Uterus (tissue), 4 donors: ENCODE results near the gene DAB2IP. TPM values are rescaled to one million over a fixed set of nuclear protein-coding genes. Genes with fewer than 3 reads are reported as not detected.

Source experiments
- DNase-seq, 2 donors: peaks; one replicate each; pipeline ENCODE4 v3.0.0-alpha.2; 2019 to 2020
- H3K27ac ChIP-seq, 2 donors: fragments of 200-600 bp; sonication (generic); 1 replicate in 1 of 2; 2 replicates in 1 of 2; pipeline ENCODE4 v1.5.1; 2016 to 2018
- H3K27me3 ChIP-seq, 2 donors: fragments of 200-600 bp; sonication (generic); one replicate each; pipeline ENCODE4 v1.5.1; 2018 to 2019; ENCODE audit warnings: control low read depth in 1 of 2
- H3K36me3 ChIP-seq, 2 donors: fragments of 200-600 bp; sonication (generic); one replicate each; pipeline ENCODE4 v1.5.1; 2019; ENCODE audit warnings: control low read depth in 1 of 2
- H3K4me1 ChIP-seq, 2 donors: fragments of 200-600 bp; sonication (generic); one replicate each; pipeline ENCODE4 v1.5.1; 2018 to 2019; ENCODE audit warnings: control low read depth in 1 of 2
- H3K4me3 ChIP-seq, 2 donors: fragments of 200-600 bp; sonication (generic); 1 replicate in 1 of 2; 2 replicates in 1 of 2; pipeline ENCODE4 v1.5.1; 2018 to 2019; ENCODE audit warnings: mild to moderate bottlenecking in 1 of 2
- H3K9me3 ChIP-seq, 2 donors: fragments of 200-600 bp; sonication (generic); one replicate each; pipeline ENCODE4 v1.5.1; 2019; ENCODE audit warnings: control low read depth in 1 of 2
- POLR2A ChIP-seq, 2 donors: fragments of 450-650 bp; IDR thresholded peaks; one replicate each; pipeline ENCODE4 v1.6.1; 2016; ENCODE audit warnings: antibody characterized with exemption in 2 of 2, mild to moderate bottlenecking in 1 of 2, moderate library complexity in 1 of 2
- intact Hi-C: fragments of 100-400 bp; cut with DNase I; formaldehyde crosslinking; loops from one replicate; pipeline ENCODE4 v1.15.1; 2023; ENCODE audit warnings: low total_unique reads
- total RNA-seq, 4 donors: library from RNA; depleted of rRNA in 3 of 4; stranded (reverse); fragments of >200 nt in 3 of 4; gene quantifications; one replicate each; pipeline versions ENCODE4 v1.1.0 to v1.2.4, GENCODE V29; 2014 to 2023
- TF ChIP-seq, protein P1 (sequence below), 4 experiments: fragments of 200-600 bp in 2 of 4; fragments of 450-650 bp in 2 of 4; sonication (generic) in 2 of 4; IDR thresholded peaks; one replicate each; pipeline ENCODE4 v1.5.1; 2016 to 2019; ENCODE audit warnings: antibody characterized with exemption in 4 of 4, mild to moderate bottlenecking in 2 of 4, moderate library complexity in 1 of 4
- donor health status: DM: yes; HTN: yes; CAD: no.

DAB2IP gene
- total RNA-seq, 4 donors from 2014 or later: 22.0 to 139 (median 31.6) TPM

DNA sequence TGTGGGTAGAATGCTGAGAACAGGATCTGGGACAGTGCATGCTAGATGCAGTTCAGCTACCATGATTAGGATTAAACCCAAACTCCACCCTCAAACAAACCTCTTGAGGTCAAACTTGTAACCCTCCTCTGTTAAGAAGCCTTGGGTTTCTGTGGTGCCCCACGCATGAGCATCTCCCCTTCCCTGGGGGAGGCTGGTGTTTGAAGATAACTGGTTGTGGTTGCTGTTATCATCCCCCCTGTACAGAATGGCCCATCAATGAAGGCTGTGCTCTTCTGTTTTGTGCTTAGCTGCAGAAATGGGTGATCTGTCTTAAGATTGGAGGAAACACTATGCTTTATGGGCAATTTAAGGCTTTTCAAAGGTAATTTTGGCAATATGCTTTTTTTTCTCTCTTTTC, 4.4 kb upstream of the DAB2IP start:
- intact Hi-C loops: no loop called here
- Histone ChIP-seq H3K4me3 (no peak overlapping the region), H3K27me3 (no peaks in the 10 kb centered on the region), H3K4me1 (peaks cover 0 to 5% of the 10 kb centered on the region in 2 donors), H3K27ac (peak overlapping the region in 1 of 2 donors; percentile 32), H3K36me3 (no peaks in the 10 kb centered on the region), H3K9me3 (no peaks in the 10 kb centered on the region)
- DNase-seq: no peak
- no peak for TF ChIP-seq POLR2A (IDR thresholded peaks at IDR 0.05)
- TF ChIP-seq, protein P1, sequence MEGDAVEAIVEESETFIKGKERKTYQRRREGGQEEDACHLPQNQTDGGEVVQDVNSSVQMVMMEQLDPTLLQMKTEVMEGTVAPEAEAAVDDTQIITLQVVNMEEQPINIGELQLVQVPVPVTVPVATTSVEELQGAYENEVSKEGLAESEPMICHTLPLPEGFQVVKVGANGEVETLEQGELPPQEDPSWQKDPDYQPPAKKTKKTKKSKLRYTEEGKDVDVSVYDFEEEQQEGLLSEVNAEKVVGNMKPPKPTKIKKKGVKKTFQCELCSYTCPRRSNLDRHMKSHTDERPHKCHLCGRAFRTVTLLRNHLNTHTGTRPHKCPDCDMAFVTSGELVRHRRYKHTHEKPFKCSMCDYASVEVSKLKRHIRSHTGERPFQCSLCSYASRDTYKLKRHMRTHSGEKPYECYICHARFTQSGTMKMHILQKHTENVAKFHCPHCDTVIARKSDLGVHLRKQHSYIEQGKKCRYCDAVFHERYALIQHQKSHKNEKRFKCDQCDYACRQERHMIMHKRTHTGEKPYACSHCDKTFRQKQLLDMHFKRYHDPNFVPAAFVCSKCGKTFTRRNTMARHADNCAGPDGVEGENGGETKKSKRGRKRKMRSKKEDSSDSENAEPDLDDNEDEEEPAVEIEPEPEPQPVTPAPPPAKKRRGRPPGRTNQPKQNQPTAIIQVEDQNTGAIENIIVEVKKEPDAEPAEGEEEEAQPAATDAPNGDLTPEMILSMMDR (IDR thresholded peaks at IDR 0.05): no peak

DNA sequence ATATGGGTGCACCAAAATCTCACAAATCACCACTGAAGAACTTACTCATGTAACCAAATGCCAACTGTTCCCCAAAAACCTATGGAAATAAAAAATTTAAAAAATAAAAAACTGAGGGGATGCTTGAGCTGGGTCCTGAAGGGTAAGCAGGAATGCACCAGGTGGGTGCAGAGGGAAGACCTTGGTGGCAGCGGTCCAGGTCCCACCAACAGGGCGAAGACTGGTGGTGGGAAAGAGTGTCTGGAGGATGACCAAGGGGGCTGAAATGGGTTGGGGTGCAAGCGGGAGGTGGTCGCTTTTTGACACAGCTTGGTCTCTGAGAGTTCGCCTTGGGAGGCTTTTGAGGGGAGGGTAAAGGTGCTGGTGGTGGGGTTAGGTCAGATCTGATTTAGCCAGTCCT, 3.3 kb upstream of the DAB2IP start:
- TF ChIP-seq POLR2A (IDR thresholded peaks at IDR 0.05): no peak
- TF ChIP-seq, protein P1 (IDR thresholded peaks at IDR 0.05): no peak
- Histone ChIP-seq H3K9me3 (no peaks in the 10 kb centered on the region), H3K27me3 (no peaks in the 10 kb centered on the region), H3K36me3 (no peaks in the 10 kb centered on the region), H3K4me3 (no peak overlapping the region), H3K4me1 (peaks cover 0 to 5% of the 10 kb centered on the region in 2 donors), H3K27ac (no peak overlapping the region)
- DNase-seq: no peak
- intact Hi-C loops: no loop called here

DNA sequence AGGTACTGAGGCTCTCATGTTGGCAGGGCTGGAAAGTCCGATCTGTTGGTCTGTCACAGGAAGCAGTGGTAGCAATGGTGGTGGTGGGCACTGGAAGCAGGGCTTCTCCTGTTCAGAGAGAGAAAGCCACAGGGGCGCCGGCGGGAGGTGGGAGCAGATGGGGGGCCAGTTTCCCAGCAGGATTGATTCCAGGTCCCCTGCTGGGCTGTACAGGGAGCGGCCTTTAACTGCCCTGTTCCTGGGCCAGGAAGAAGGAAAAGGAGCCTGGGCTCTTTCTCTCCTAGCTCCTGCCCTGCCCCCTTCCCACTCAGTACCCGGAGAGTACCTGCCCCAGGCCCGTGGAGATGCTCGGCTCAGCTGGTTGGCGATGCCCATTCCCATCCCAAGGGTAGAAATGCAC, 2.6 kb upstream of the DAB2IP start:
- TF ChIP-seq, protein P1 (IDR thresholded peaks at IDR 0.05): no peak
- no peak for TF ChIP-seq POLR2A (IDR thresholded peaks at IDR 0.05)
- H3K4me3 ChIP-seq: no peak overlapping the region
- DNase-seq: no peak
- H3K27ac ChIP-seq: peak overlapping the region in 1 of 2 donors; percentile 53
- no peaks in the 10 kb centered on the region for H3K9me3 ChIP-seq
- intact Hi-C loops: no loop called here
- no peaks in the 10 kb centered on the region for H3K27me3 ChIP-seq
- peaks cover 0 to 5% of the 10 kb centered on the region in 2 donors for H3K4me1 ChIP-seq
- H3K36me3 ChIP-seq: no peaks in the 10 kb centered on the region

DNA sequence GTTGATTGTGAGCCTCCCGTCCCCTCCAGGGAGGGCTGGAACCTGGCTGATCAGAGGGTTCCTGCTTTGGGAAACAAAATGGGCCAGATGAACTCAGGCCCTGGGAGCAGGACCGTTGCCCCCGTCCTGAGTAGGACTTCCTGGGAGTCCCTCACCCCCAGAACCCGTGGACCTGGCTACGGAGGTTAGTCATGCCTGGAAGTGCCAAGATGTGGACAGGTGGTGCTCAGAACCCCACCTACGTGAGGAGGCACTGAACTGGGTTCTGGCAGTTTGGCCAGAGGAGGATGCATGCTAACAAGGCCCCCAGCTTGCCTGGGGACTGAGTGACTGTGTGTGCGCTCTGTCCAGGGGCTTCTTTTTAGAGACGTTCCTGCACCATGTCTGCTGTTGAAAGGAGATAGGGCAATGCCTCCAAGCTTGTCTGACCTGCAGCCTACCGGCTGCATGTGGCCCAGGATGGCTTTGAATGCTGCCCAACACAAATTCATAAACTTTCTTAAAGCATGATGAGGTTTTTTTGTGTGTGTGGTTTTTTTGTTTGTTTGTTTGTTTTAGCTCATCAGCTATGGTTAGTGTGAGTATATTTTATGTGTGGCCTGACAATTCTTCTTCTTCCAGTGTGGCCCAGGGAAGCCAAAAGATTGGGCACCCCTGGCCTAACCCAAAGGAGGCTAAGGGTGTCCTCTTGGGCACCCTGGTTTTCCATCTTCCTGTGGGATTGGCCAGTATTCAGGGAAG, 1.8 kb upstream of the DAB2IP start:
- Histone ChIP-seq H3K27ac (peak overlapping the region; percentile 78 to 86), H3K27me3 (no peaks in the 10 kb centered on the region), H3K4me3 (no peak overlapping the region), H3K9me3 (no peaks in the 10 kb centered on the region), H3K4me1 (peaks cover 0 to 5% of the 10 kb centered on the region in 2 donors), H3K36me3 (no peaks in the 10 kb centered on the region)
- TF ChIP-seq, protein P1 (IDR thresholded peaks at IDR 0.05): no peak
- TF ChIP-seq POLR2A (IDR thresholded peaks at IDR 0.05): no peak
- no peak for DNase-seq
- intact Hi-C loops: no loop called here

DNA sequence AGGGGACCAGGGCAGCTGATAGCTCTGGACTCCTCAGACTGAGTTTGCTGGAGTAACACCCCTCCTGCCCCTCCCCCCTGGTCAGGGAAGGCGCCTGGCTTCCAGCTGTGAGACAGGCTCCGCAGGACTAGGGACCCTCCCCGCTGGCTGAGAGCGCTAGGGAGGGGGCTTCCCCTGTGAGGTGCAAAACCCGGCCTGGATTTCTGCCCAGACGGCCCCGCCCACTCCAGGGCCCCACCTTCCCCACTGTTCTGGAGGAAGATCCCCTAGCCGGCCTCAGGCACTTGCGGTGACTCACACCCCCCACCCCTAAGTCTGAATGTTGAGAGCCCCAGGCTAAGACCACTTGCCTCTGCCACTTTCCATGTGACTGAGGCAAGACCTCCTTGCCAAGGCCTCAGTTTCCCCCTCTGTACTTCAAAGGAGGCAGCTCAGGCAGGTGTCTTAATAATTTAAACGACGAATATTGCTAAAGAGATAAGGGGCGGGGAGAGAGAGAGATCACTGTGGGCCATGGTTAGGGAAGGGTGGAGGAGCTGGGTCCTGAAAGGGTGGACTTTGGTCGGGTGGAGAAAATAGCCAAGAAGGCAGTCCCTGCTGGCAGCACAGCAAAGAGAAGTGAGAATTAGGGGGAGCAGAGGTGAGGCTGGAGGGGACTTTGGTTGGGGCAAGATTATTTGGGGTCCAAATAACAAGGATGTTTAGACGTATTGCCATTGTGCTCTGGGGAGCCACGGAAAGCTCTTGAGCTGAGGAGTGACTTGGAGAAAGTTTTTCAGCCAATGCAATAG, 1.0 kb upstream of the DAB2IP start:
- Histone ChIP-seq H3K36me3 (no peaks in the 10 kb centered on the region), H3K27me3 (no peaks in the 10 kb centered on the region), H3K9me3 (no peaks in the 10 kb centered on the region), H3K4me3 (no peak overlapping the region), H3K27ac (peak overlapping the region; percentile 78 to 86), H3K4me1 (no peaks in the 10 kb centered on the region)
- peak; percentile 78 to 81 for DNase-seq
- TF ChIP-seq, protein P1 (IDR thresholded peaks at IDR 0.05): peak in 1 of 4 experiments; percentile 19
- TF ChIP-seq POLR2A (IDR thresholded peaks at IDR 0.05): peak in 1 of 2 donors; percentile 30
- intact Hi-C loops: no loop called here
